Measurements from ENCODE around the gene NPC1. TPM values are rescaled to one million over a fixed set of nuclear protein-coding genes. Genes with fewer than 3 reads are reported as not detected.
A peak's percentile ranks its signal among the peaks of the same experiment; 100 is the strongest.

NPC1 gene
- total and polyA plus RNA-seq, 11 donors, result 7.8 to 42.7 (median 16.8) TPM

DNA sequence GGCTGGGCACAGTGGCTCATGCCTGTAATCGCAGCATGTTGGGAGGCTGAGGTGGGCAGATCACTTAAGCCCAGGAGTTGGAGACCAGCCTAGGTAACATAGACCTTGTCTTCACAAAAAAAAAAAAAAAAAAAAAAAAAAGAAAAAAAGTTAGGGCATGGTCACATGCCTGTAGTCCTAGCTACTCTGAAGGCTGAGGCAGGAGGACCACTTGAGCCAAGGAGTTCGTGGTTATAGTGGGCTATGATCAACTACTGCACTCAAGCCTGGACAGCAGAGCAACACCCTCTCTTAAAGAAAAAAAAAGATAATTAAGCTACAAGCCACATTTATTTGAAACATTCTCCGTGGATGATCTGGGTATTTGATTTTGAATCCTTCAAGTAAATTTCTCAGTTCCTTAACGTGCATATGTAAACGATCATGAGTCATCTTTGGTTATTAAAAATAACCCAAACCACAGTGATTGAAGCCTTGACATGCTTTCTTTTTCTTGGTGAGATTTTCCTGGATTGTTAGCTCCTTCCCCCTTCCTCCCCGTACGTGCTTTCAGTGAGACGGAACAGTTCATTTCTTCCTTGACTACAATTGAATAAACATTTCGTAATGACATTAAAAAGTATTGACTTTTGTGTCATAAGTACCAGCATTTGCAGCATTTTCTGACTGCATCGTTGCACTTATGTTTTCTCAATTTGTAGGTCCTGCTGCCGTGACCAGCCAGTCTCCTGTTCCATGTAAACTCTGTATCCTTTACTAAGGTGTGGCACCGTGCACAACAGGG lies 62.7 kb downstream of the NPC1 start:
- no peak for ATAC-seq

DNA sequence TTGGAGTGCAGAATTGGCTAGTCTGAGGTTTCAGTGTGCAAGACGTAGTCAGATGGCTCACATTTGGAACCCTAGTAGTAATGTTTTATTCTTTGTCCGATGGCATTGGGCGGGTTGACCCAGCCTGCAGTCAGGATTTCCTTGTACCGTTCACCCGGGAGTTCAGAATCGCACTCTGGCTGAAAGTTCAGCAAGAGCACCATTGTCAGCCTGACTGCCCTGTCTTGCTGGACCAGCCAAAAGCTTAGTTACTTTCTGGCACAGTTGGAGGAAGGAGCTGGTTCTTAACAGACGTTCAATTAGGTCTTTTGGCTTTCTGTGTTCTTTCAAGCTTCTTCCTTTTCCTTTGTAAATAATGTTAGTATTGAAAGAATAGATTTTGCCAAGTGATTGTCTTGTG lies 64.4 kb downstream of the NPC1 start:
- peak overlapping the region in 2 of 12 donors; percentile 17 to 38 for H3K27ac ChIP-seq
- no peak overlapping the region for H3K4me3 ChIP-seq
- TF ChIP-seq, protein P1, sequence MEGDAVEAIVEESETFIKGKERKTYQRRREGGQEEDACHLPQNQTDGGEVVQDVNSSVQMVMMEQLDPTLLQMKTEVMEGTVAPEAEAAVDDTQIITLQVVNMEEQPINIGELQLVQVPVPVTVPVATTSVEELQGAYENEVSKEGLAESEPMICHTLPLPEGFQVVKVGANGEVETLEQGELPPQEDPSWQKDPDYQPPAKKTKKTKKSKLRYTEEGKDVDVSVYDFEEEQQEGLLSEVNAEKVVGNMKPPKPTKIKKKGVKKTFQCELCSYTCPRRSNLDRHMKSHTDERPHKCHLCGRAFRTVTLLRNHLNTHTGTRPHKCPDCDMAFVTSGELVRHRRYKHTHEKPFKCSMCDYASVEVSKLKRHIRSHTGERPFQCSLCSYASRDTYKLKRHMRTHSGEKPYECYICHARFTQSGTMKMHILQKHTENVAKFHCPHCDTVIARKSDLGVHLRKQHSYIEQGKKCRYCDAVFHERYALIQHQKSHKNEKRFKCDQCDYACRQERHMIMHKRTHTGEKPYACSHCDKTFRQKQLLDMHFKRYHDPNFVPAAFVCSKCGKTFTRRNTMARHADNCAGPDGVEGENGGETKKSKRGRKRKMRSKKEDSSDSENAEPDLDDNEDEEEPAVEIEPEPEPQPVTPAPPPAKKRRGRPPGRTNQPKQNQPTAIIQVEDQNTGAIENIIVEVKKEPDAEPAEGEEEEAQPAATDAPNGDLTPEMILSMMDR (IDR thresholded peaks at IDR 0.05), result no peak
- TF ChIP-seq POLR2A (IDR thresholded peaks at IDR 0.05), result no peak
- 58 to 76% (median 68%) methylated on average over 7 of the region's 7 CpGs for WGBS, 4 donors
- H3K4me1 ChIP-seq, result peaks cover 0 to 10% (median 0%) of the 10 kb centered on the region in 12 donors
- H3K27me3 ChIP-seq, result no peaks in the 10 kb centered on the region
- DNase-seq (no peak), ATAC-seq (peak in 2 of 4 donors; percentile 36 to 59)
- peaks cover 0 to 100% (median 96%) of the 10 kb centered on the region in 9 donors for H3K36me3 ChIP-seq
- no peaks in the 10 kb centered on the region for H3K9me3 ChIP-seq
- intact Hi-C loops (cut with DNase I), result loop anchor here in 2 of 10 donors (5.0 to 10.0 kb wide), 2 partner anchors 180 to 293 kb away; no protein-coding TSS in a partner anchor

More for the DNA sequence above, 62.7 kb downstream of the NPC1 start:
- peaks cover 0 to 100% (median 96%) of the 10 kb centered on the region in 9 donors for H3K36me3 ChIP-seq
- no peak overlapping the region for H3K27ac ChIP-seq
- no peaks in the 10 kb centered on the region for H3K9me3 ChIP-seq
- no peak for DNase-seq
- peaks cover 0 to 18% (median 0%) of the 10 kb centered on the region in 12 donors for H3K4me1 ChIP-seq
- WGBS, 4 donors, result 90 to 93% (median 91%) methylated on average over 12 of the region's 12 CpGs
- H3K4me3 ChIP-seq, result no peak overlapping the region
- no peak for TF ChIP-seq POLR2A (IDR thresholded peaks at IDR 0.05)
- TF ChIP-seq, protein P1 (IDR thresholded peaks at IDR 0.05), result no peak
- H3K27me3 ChIP-seq, result no peaks in the 10 kb centered on the region
- intact Hi-C loops (cut with DNase I), result loop anchor here in 2 of 10 donors (5.0 to 10.0 kb wide), 2 partner anchors 179 to 291 kb away; no protein-coding TSS in a partner anchor

DNA sequence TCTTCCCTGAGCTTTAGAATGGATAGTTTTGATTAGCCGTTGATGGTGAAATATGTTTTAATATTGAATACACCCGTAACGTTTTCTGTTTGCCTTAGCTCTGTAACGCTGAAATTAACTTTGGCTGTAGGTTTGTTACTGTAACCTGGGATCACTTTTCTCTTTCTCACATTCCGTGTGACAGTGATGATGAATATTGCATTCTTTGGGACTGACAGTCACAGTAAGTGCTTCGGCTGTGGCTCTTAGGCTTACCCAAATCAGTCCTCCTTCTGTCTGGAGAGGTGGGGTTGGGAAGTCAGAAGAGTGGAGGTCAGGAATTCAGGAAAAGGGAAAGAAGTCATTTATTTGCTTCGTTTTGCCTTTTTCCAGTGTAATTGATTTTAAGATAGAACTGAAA lies 65.0 kb downstream of the NPC1 start:
- DNase-seq (no peak), ATAC-seq (no peak)
- Histone ChIP-seq H3K4me1 (peaks cover 0 to 10% (median 0%) of the 10 kb centered on the region in 12 donors), H3K9me3 (no peaks in the 10 kb centered on the region), H3K27me3 (no peaks in the 10 kb centered on the region), H3K4me3 (no peak overlapping the region), H3K27ac (no peak overlapping the region), H3K36me3 (peaks cover 0 to 100% (median 96%) of the 10 kb centered on the region in 9 donors)
- TF ChIP-seq, protein P1 (IDR thresholded peaks at IDR 0.05), result no peak
- no peak for TF ChIP-seq POLR2A (IDR thresholded peaks at IDR 0.05)
- intact Hi-C loops (cut with DNase I), result loop anchor here in 2 of 10 donors (5.0 to 10.0 kb wide), 2 partner anchors 181 to 294 kb away; no protein-coding TSS in a partner anchor
- 78 to 86% (median 82%) methylated on average over 7 of the region's 7 CpGs for whole genome bisulfite sequencing, 4 donors

DNA sequence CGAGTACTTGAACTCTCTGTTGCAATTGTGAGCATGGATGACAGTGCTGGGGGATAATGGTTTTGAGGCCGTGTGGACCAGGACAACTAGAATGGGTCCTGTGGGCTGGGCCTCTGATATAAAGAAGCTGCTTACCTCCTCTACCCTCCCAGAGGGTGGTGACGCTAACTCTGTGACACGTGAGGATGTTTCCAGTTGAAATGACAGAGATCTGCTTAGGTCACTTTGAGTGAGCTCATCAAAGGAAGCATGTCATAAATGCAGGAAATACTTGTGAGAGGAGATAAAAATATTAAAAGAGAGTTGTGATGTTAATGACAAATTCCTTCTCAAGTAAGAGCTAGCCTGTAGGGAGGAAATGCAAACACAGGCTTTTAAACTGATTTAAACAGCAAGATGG lies 66.6 kb downstream of the NPC1 start:
- Histone ChIP-seq H3K27ac (peak overlapping the region in 1 of 12 donors; percentile 19), H3K9me3 (no peaks in the 10 kb centered on the region), H3K4me3 (no peak overlapping the region), H3K36me3 (peaks cover 0 to 98% (median 88%) of the 10 kb centered on the region in 9 donors), H3K4me1 (peaks cover 0 to 10% (median 0%) of the 10 kb centered on the region in 12 donors), H3K27me3 (no peaks in the 10 kb centered on the region)
- peak in 1 of 4 donors; percentile 61 for ATAC-seq
- 53 to 67% (median 64%) methylated on average over 4 of the region's 4 CpGs for WGBS, 4 donors
- TF ChIP-seq, protein P1 (IDR thresholded peaks at IDR 0.05), result no peak
- no peak for TF ChIP-seq POLR2A (IDR thresholded peaks at IDR 0.05)
- DNase-seq, result no peak
- intact Hi-C loops (cut with DNase I), result loop anchor here in 9 of 10 donors (5.0 to 10.0 kb wide), 6 partner anchors 68 to 295 kb away; partner anchors contain the start of gene NPC1 (in 3 of the 9)
